NCI-H1417 treated with DMSO at 0.1 percent for 48 hours (cell line): Measurements from ENCODE around the gene NR3C2.

ENCODE experiments used
- DNase-seq: peaks from one replicate; lab custom pipeline; 2025; lab: John Stamatoyannopoulos, UW

The NR3C2 gene

GRCh38 chr4:148441986-148442831 is at the start of gene NR3C2:
Gene NR3C2, minus strand, starts transcription at chr4:148442414.
- peak; percentile 80 for DNase-seq

GRCh38 chr4:148487181-148487580 is 45.0 kb upstream of the NR3C2 start:
- no peak for DNase-seq

GRCh38 chr4:148481636-148482035 is 39.4 kb upstream of the NR3C2 start:
- no peak for DNase-seq

GRCh38 chr4:148477276-148477675 is 35.1 kb upstream of the NR3C2 start:
- no peak for DNase-seq

GRCh38 chr4:148469938-148470337 is 27.7 kb upstream of the NR3C2 start:
- no peak for DNase-seq

GRCh38 chr4:148454835-148455234 is 12.6 kb upstream of the NR3C2 start:
- DNase-seq = no peak

- no peak for DNase-seq
Observed at GRCh38 chr4:148453833-148454232, 11.6 kb upstream of the NR3C2 start.

GRCh38 chr4:148452970-148453369 is 10.8 kb upstream of the NR3C2 start:
- no peak for DNase-seq

- no peak for DNase-seq
Observed at GRCh38 chr4:148449921-148450320, 7.7 kb upstream of the NR3C2 start.

GRCh38 chr4:148448141-148448540 is 5.9 kb upstream of the NR3C2 start:
- DNase-seq = no peak

- DNase-seq = no peak
Observed at GRCh38 chr4:148447681-148448080, 5.5 kb upstream of the NR3C2 start.

- DNase-seq = no peak
Observed at GRCh38 chr4:148445860-148446330, 3.7 kb upstream of the NR3C2 start.

GRCh38 chr4:148445071-148445859 is 3.1 kb upstream of the NR3C2 start:
- no peak for DNase-seq

GRCh38 chr4:148444296-148445070 is 2.3 kb upstream of the NR3C2 start:
- DNase-seq = no peak

GRCh38 chr4:148443512-148444295 is 1.5 kb upstream of the NR3C2 start:
- DNase-seq = no peak

GRCh38 chr4:148442832-148443511 is 758 bp upstream of the NR3C2 start:
- no peak for DNase-seq

GRCh38 chr4:148441624-148441985 is 609 bp downstream of the NR3C2 start:
- no peak for DNase-seq

- DNase-seq = no peak
Observed at GRCh38 chr4:148438047-148438446, 4.2 kb downstream of the NR3C2 start.

- no peak for DNase-seq
Observed at GRCh38 chr4:148437439-148437838, 4.8 kb downstream of the NR3C2 start.

GRCh38 chr4:148436512-148436911 is 5.7 kb downstream of the NR3C2 start:
- no peak for DNase-seq
